HEK293T (cell line): ENCODE data around the gene PTPRA.

ENCODE experiments used
- ARNT ChIP-seq: fragments of 450-650 bp; IDR thresholded peaks from 2 replicates; pipeline ENCODE4 v1.6.1; 2017; ENCODE audit warnings: mild to moderate bottlenecking
- BHLHE40 ChIP-seq: fragments of 450-650 bp; IDR thresholded peaks from 2 replicates; pipeline ENCODE4 v1.6.1; 2016; ENCODE audit warnings: mild to moderate bottlenecking, moderate library complexity, borderline replicate concordance
- CTBP1 ChIP-seq: fragments of 450-650 bp; IDR thresholded peaks from 2 replicates; pipeline ENCODE4 v1.6.1; 2016; ENCODE audit warnings: borderline replicate concordance
- FOXK2 ChIP-seq: fragments of 450-650 bp; IDR thresholded peaks from 2 replicates; pipeline ENCODE4 v1.6.1; 2016; ENCODE audit warnings: mild to moderate bottlenecking
- FOXM1 ChIP-seq: fragments of 450-650 bp; IDR thresholded peaks from 2 replicates; pipeline ENCODE4 v1.6.1; 2017; ENCODE audit warnings: mild to moderate bottlenecking, borderline replicate concordance
- HDGF ChIP-seq: fragments of 450-650 bp; IDR thresholded peaks from 2 replicates; pipeline ENCODE4 v1.6.1; 2017; ENCODE audit warnings: antibody characterized with exemption, borderline replicate concordance
- NFRKB ChIP-seq: fragments of 450-650 bp; IDR thresholded peaks from 2 replicates; pipeline ENCODE4 v1.6.1; 2016; ENCODE audit warnings: mild to moderate bottlenecking, moderate library complexity
- SUZ12 ChIP-seq: fragments of 450-650 bp; IDR thresholded peaks from 2 replicates; pipeline ENCODE4 v1.6.1; 2016; ENCODE audit warnings: mild to moderate bottlenecking
- TF ChIP-seq, protein P1 (sequence below): fragments of 450-650 bp; IDR thresholded peaks from 2 replicates; pipeline ENCODE4 v1.6.1; 2016

DNA sequence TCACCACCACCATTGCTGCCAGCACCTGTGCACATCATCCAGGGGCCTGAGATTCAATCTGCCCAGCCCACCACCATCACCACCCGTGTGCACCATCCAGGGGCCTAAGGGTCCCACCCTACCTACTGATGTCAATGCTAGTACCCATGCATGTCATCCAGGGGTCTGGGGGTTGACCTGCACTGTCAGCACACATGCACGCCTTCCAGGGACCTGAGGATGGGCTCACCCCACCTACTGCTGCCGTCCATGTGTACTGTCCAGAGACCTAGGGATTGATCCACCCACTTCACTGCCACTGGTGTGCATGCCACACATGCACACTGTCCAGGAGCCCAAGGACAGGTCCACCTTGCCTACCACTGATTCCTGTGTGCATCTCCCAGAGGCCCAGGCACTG, 186.2 kb downstream of the PTPRA start:
- no peak for TF ChIP-seq NFRKB
- no peak for TF ChIP-seq SUZ12
- no peak for TF ChIP-seq BHLHE40
- TF ChIP-seq CTBP1, result no peak
- TF ChIP-seq FOXK2, result no peak
- no peak for TF ChIP-seq FOXM1
- TF ChIP-seq, protein P1, sequence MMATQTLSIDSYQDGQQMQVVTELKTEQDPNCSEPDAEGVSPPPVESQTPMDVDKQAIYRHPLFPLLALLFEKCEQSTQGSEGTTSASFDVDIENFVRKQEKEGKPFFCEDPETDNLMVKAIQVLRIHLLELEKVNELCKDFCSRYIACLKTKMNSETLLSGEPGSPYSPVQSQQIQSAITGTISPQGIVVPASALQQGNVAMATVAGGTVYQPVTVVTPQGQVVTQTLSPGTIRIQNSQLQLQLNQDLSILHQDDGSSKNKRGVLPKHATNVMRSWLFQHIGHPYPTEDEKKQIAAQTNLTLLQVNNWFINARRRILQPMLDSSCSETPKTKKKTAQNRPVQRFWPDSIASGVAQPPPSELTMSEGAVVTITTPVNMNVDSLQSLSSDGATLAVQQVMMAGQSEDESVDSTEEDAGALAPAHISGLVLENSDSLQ, result no peak
- no peak for TF ChIP-seq HDGF
- TF ChIP-seq ARNT, result no peak
